ENCODE measurements around the gene DTNB. TPM values are rescaled to one million over a fixed set of nuclear protein-coding genes. Genes with fewer than 3 reads are reported as not detected.
"Not testable (repeated sequence)": the region's sequence is repeated elsewhere in the genome, so short reads cannot be mapped to it uniquely, and the experiment has no call there.

Gene DTNB
- total RNA-seq, 1 experiment from 2014 or later: 19.8 TPM

- Histone ChIP-seq H3K36me3 (replicated peaks; ENCODE audit: control insufficient read depth, insufficient read depth, low read length) (no peaks in the 10 kb centered on the region), H3K4me3 (ENCODE audit: insufficient read depth, low read depth, low read length) (no peak overlapping the region), H3K27me3 (ENCODE audit: control insufficient read depth, insufficient read depth, low read length) (no peaks in the 10 kb centered on the region)
- no peak for DNase-seq
Observed at GRCh38 chr2:25409468-25409867, 263.9 kb downstream of the DTNB start.

DNA sequence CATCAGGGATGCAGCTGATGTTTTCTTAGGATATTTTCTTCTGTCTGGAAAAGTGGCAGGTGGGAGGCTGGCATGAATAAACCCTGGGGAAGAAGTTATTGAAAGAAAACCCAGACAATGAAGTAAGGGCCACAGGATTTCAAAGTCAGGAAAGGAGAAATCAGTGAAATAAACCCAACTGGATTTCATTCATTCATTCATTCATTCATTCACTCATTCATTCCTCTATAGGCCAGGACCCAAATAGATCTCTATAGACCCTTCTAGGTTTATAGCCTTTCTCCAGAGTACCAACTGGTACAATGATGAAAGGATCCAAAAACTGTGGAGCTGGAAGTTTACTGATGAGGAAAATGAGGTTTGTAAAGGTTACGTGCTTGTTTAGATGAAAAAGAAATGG lies 264.3 kb downstream of the DTNB start:
- H3K4me3 ChIP-seq (ENCODE audit: insufficient read depth, low read depth, low read length): no peak overlapping the region
- H3K36me3 ChIP-seq (replicated peaks; ENCODE audit: control insufficient read depth, insufficient read depth, low read length): no peaks in the 10 kb centered on the region
- no peaks in the 10 kb centered on the region for H3K27me3 ChIP-seq (ENCODE audit: control insufficient read depth, insufficient read depth, low read length)
- DNase-seq: no peak

DNA sequence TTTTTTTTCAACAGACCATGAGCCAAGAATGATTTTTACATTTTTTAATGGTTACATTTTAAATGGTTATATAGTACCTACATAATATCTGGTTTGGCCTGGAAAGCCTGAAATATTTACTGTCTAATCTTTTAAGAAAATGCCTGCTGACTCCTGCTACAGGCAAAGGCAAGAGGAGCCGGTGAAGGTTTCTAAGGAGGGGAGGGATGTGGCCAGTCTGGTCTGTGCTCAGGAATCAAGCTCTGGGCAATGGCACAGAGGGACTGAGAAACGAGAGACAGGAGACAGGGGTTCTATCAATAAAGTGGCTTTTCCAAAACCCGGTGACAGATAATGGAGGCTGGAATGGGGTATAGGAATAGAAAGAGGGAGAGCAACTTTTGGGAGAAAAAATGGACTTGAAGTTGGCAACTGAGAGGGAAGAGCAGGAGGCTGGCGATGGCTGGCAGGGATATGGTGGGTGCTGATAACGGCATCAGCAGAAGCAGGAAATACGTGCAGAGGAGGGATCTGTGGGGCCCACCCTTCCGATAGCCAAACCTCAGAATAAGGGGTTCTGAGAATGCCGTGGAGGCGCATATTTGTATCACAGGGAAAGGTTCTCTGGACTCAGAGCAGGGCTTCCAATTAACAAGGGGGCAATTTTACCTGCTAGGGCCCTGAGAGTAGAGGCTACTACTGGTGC lies 267.6 kb downstream of the DTNB start:
- no peaks in the 10 kb centered on the region for H3K36me3 ChIP-seq (replicated peaks; ENCODE audit: control insufficient read depth, insufficient read depth, low read length)
- no peak overlapping the region for H3K4me3 ChIP-seq (ENCODE audit: insufficient read depth, low read depth, low read length)
- no peaks in the 10 kb centered on the region for H3K27me3 ChIP-seq (ENCODE audit: control insufficient read depth, insufficient read depth, low read length)
- DNase-seq: no peak

DNA sequence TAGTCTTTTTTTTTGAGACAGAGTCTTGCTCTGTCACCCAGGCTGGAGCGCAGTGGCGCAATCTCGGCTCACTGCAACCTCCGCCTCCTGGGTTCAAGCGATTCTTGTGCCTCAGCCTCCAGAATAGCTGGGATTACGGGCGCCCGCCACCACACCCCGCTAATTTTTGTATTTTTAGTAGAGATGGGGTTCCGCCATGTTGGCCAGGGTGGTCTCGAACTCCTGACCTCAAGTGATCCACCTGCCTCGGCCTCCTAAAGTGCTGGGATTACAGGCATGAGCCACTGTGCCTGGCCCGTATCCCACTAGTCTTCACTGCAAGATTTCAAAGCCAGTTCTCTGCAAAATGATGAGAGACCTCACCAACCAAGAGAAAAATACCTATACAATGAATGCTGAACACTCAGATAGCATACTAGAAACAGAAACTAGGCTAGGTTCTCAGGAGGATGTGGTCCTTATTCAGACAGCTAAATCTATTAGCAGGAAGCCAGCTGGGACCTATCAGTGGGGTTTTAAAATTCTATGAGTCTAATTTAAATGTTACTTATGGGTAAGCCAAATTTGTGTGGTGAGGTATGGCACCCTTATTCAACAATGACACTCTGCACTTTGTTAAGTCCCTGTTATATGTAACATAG lies 270.1 kb downstream of the DTNB start:
- not testable (repeated sequence) for DNase-seq; H3K27me3 ChIP-seq (ENCODE audit: control insufficient read depth, insufficient read depth, low read length); H3K4me3 ChIP-seq (ENCODE audit: insufficient read depth, low read depth, low read length); H3K36me3 ChIP-seq (replicated peaks; ENCODE audit: control insufficient read depth, insufficient read depth, low read length)

DNA sequence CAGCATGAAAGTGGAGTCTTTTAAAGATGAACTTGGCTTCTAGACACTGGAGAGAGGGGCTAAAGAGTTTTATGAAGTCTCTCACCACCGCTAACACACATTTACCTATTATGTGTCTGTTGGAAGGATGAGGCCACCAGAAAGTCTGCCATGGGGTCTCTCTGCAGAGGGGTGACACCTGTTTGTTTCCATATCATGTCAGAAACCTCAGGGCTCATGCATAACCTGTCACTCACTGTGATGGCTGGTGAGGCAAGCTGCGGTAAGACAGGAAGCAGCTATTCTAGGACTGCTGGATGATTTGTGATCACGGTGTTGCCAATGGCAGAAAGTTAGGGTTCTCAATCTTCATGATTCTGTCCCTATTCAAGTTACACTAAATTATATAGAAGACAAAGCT lies 270.9 kb downstream of the DTNB start:
- no peaks in the 10 kb centered on the region for H3K36me3 ChIP-seq (replicated peaks; ENCODE audit: control insufficient read depth, insufficient read depth, low read length)
- no peak overlapping the region for H3K4me3 ChIP-seq (ENCODE audit: insufficient read depth, low read depth, low read length)
- no peaks in the 10 kb centered on the region for H3K27me3 ChIP-seq (ENCODE audit: control insufficient read depth, insufficient read depth, low read length)
- no peak for DNase-seq

- H3K27me3 ChIP-seq (ENCODE audit: control insufficient read depth, insufficient read depth, low read length): no peaks in the 10 kb centered on the region
- no peaks in the 10 kb centered on the region for H3K36me3 ChIP-seq (replicated peaks; ENCODE audit: control insufficient read depth, insufficient read depth, low read length)
- no peak for DNase-seq
Observed at GRCh38 chr2:25401307-25402026, 271.9 kb downstream of the DTNB start.

DNA sequence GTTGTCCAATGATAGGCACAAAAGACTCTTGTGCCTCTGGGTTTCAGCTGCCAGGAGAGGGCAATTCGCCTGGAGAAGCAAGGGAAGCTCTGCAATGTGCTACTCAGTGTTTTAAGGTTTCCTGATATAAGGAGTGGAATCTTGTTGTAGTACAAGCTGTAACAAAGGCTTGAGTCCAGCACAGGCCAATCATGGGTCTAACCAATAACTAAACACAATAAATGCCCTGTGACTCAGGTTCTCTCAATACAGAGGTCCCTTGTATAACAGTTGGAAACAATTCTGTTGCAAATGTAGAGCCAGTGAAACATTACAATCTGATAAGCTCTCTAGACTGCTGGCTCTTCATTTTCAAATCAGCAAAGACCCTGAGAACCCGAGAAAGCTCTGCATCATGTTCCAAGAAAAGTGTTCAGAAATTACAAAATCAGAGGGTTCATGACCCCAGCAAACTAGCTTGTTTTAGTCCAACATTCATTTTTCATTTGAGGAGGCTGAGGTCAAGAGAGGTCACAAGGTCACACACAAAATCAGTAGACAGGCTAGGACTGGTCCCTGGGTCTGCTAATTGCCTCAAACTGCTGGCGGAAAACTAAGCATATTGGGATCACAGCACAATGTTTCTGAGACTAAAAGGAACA lies 272.7 kb downstream of the DTNB start:
- H3K27me3 ChIP-seq (ENCODE audit: control insufficient read depth, insufficient read depth, low read length): no peaks in the 10 kb centered on the region

More at GRCh38 chr2:25401307-25402026, 271.9 kb downstream of the DTNB start:
- H3K4me3 ChIP-seq (ENCODE audit: insufficient read depth, low read depth, low read length): no peak overlapping the region

DNA sequence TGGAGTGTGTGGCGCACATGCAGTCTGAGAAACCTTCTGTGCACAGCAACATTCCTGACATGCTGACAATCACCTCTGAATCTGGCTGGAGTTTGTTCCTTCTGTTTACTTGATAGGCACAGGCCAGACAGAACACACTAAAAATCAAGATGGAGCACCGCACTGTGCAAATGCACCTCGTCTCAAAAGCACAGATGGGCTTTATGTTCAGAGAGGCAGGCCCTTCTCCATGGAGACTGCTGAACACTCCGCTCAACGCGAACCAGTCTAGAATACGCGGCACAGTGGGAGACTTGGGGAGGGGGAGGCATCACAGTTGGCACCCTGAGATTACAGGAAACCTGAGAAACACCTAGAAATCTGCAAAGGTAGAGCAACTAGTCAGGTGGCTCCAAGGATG lies 273.2 kb downstream of the DTNB start:
- H3K36me3 ChIP-seq (replicated peaks; ENCODE audit: control insufficient read depth, insufficient read depth, low read length): no peaks in the 10 kb centered on the region
- H3K4me3 ChIP-seq (ENCODE audit: insufficient read depth, low read depth, low read length): no peak overlapping the region
- H3K27me3 ChIP-seq (ENCODE audit: control insufficient read depth, insufficient read depth, low read length): no peaks in the 10 kb centered on the region
- no peak for DNase-seq

More for the DNA sequence above, 272.7 kb downstream of the DTNB start:
- DNase-seq: no peak
- Histone ChIP-seq H3K36me3 (replicated peaks; ENCODE audit: control insufficient read depth, insufficient read depth, low read length) (no peaks in the 10 kb centered on the region), H3K4me3 (ENCODE audit: insufficient read depth, low read depth, low read length) (no peak overlapping the region)

- DNase-seq: no peak
- Histone ChIP-seq H3K4me3 (ENCODE audit: insufficient read depth, low read depth, low read length) (no peak overlapping the region), H3K36me3 (replicated peaks; ENCODE audit: control insufficient read depth, insufficient read depth, low read length) (no peaks in the 10 kb centered on the region), H3K27me3 (ENCODE audit: control insufficient read depth, insufficient read depth, low read length) (no peaks in the 10 kb centered on the region)
Observed at GRCh38 chr2:25398534-25398933, 274.8 kb downstream of the DTNB start.

DNA sequence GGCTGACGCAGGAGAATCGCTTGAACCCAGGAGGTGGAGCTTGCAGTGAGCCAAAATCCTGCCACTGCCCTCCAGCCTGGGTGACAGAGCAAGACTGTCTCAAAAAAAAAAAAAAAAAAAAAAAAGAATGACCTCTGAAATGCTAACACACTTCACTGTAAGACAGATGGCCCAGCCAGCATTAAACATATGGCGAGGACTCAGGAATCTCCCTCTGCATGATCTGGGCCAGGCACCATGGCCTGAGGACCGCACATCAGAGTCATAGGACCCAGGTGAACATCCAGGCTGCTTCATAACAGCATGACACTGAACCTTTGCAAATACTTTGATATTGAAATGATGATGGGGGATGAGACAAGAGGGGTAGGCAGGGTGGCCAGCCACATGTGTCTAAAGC lies 275.6 kb downstream of the DTNB start:
- no peak for DNase-seq
- no peak overlapping the region for H3K4me3 ChIP-seq (ENCODE audit: insufficient read depth, low read depth, low read length)

GRCh38 chr2:25389161-25389560 lies 284.2 kb downstream of the DTNB start:
- Histone ChIP-seq H3K27me3 (ENCODE audit: control insufficient read depth, insufficient read depth, low read length) (no peaks in the 10 kb centered on the region), H3K36me3 (replicated peaks; ENCODE audit: control insufficient read depth, insufficient read depth, low read length) (no peaks in the 10 kb centered on the region), H3K4me3 (ENCODE audit: insufficient read depth, low read depth, low read length) (no peak overlapping the region)
- no peak for DNase-seq

More for the DNA sequence above, 275.6 kb downstream of the DTNB start:
- Histone ChIP-seq H3K27me3 (ENCODE audit: control insufficient read depth, insufficient read depth, low read length) (no peaks in the 10 kb centered on the region), H3K36me3 (replicated peaks; ENCODE audit: control insufficient read depth, insufficient read depth, low read length) (no peaks in the 10 kb centered on the region)

DNA sequence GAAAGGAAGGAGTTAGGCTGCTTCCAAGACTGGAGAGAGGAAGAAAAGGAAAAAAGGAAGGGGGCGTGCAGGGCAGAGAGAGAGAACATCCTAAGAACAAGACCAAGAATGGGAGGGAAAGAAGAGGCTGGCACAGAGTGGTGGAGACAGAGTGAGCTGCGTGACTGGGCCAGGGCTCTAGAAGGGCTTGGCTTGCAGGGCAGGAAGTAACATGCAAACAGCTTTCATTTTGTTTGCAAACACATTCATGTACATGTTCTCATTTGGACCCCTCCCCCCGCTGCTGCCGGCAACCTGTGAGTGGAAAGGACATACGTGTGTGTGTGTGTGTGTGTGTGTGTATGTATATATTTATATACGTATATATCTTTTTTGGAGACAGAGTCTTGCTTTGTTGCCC lies 284.9 kb downstream of the DTNB start:
- H3K4me3 ChIP-seq (ENCODE audit: insufficient read depth, low read depth, low read length): no peak overlapping the region
- no peaks in the 10 kb centered on the region for H3K27me3 ChIP-seq (ENCODE audit: control insufficient read depth, insufficient read depth, low read length)
- H3K36me3 ChIP-seq (replicated peaks; ENCODE audit: control insufficient read depth, insufficient read depth, low read length): no peaks in the 10 kb centered on the region
- peak; percentile 25 for DNase-seq

GRCh38 chr2:25387876-25388449 lies 285.4 kb downstream of the DTNB start:
- no peaks in the 10 kb centered on the region for H3K27me3 ChIP-seq (ENCODE audit: control insufficient read depth, insufficient read depth, low read length)
- peak; percentile 38 for DNase-seq
- H3K4me3 ChIP-seq (ENCODE audit: insufficient read depth, low read depth, low read length): no peak overlapping the region
- no peaks in the 10 kb centered on the region for H3K36me3 ChIP-seq (replicated peaks; ENCODE audit: control insufficient read depth, insufficient read depth, low read length)

Measured in H7 (cell line).